ENCODE results near the gene ARHGAP15. TPM values are rescaled to one million over a fixed set of nuclear protein-coding genes. Genes with fewer than 3 reads are reported as not detected.

ARHGAP15 gene
- total RNA-seq, 1 donor from 2014 or later: 54.1 TPM

GRCh38 chr2:143354050-143354750 lies 225.0 kb downstream of the ARHGAP15 start:
- intact Hi-C loops (cut with micrococcal nuclease): no loop called here
- Mint-ChIP-seq H3K27me3 (ENCODE audit: low read depth) (no peaks in the 10 kb centered on the region), H3K27ac (no peak overlapping the region), H3K36me3 (ENCODE audit: low read depth) (peaks cover 7% of the 10 kb centered on the region), H3K4me1 (ENCODE audit: low read depth) (no peaks in the 10 kb centered on the region), H3K4me3 (ENCODE audit: low read depth) (no peak overlapping the region), H3K9me3 (no peaks in the 10 kb centered on the region)
- DNase-seq (ENCODE audit: low spot score): no peak

GRCh38 chr2:143355870-143356269 lies 226.7 kb downstream of the ARHGAP15 start:
- Mint-ChIP-seq H3K9me3 (no peaks in the 10 kb centered on the region), H3K4me1 (ENCODE audit: low read depth) (no peaks in the 10 kb centered on the region), H3K4me3 (ENCODE audit: low read depth) (no peak overlapping the region), H3K27ac (no peak overlapping the region), H3K27me3 (ENCODE audit: low read depth) (no peaks in the 10 kb centered on the region), H3K36me3 (ENCODE audit: low read depth) (peaks cover 8% of the 10 kb centered on the region)
- intact Hi-C loops (cut with micrococcal nuclease): no loop called here
- no peak for DNase-seq (ENCODE audit: low spot score)

- Mint-ChIP-seq H3K36me3 (ENCODE audit: low read depth) (peaks cover 8% of the 10 kb centered on the region), H3K27ac (no peak overlapping the region), H3K9me3 (no peaks in the 10 kb centered on the region), H3K4me1 (ENCODE audit: low read depth) (no peaks in the 10 kb centered on the region), H3K4me3 (ENCODE audit: low read depth) (no peak overlapping the region), H3K27me3 (ENCODE audit: low read depth) (no peaks in the 10 kb centered on the region)
- intact Hi-C loops (cut with micrococcal nuclease): no loop called here
- DNase-seq (ENCODE audit: low spot score): no peak
These were observed 227.1 kb downstream of the ARHGAP15 start for GRCh38 chr2:143356336-143356735.

GRCh38 chr2:143356736-143357446 lies 227.7 kb downstream of the ARHGAP15 start:
- no peak for DNase-seq (ENCODE audit: low spot score)
- no peaks in the 10 kb centered on the region for H3K27me3 Mint-ChIP-seq (ENCODE audit: low read depth)
- H3K27ac Mint-ChIP-seq: no peak overlapping the region
- H3K4me3 Mint-ChIP-seq (ENCODE audit: low read depth): no peak overlapping the region
- intact Hi-C loops (cut with micrococcal nuclease): no loop called here
- H3K4me1 Mint-ChIP-seq (ENCODE audit: low read depth): no peaks in the 10 kb centered on the region
- H3K9me3 Mint-ChIP-seq: no peaks in the 10 kb centered on the region
- H3K36me3 Mint-ChIP-seq (ENCODE audit: low read depth): peaks cover 8% of the 10 kb centered on the region

GRCh38 chr2:143357966-143358365 lies 228.7 kb downstream of the ARHGAP15 start:
- H3K4me3 Mint-ChIP-seq (ENCODE audit: low read depth): no peak overlapping the region
- intact Hi-C loops (cut with micrococcal nuclease): no loop called here
- H3K27ac Mint-ChIP-seq: no peak overlapping the region
- H3K27me3 Mint-ChIP-seq (ENCODE audit: low read depth): no peaks in the 10 kb centered on the region
- peaks cover 8% of the 10 kb centered on the region for H3K36me3 Mint-ChIP-seq (ENCODE audit: low read depth)
- H3K4me1 Mint-ChIP-seq (ENCODE audit: low read depth): no peaks in the 10 kb centered on the region
- no peaks in the 10 kb centered on the region for H3K9me3 Mint-ChIP-seq
- DNase-seq (ENCODE audit: low spot score): no peak

GRCh38 chr2:143361346-143361745 lies 232.1 kb downstream of the ARHGAP15 start:
- Mint-ChIP-seq H3K4me1 (ENCODE audit: low read depth) (no peaks in the 10 kb centered on the region), H3K36me3 (ENCODE audit: low read depth) (peaks cover 3% of the 10 kb centered on the region), H3K4me3 (ENCODE audit: low read depth) (no peak overlapping the region), H3K9me3 (no peaks in the 10 kb centered on the region), H3K27ac (no peak overlapping the region), H3K27me3 (ENCODE audit: low read depth) (no peaks in the 10 kb centered on the region)
- no peak for DNase-seq (ENCODE audit: low spot score)
- intact Hi-C loops (cut with micrococcal nuclease): no loop called here

GRCh38 chr2:143371616-143372015 lies 242.4 kb downstream of the ARHGAP15 start:
- Mint-ChIP-seq H3K36me3 (ENCODE audit: low read depth) (peaks cover 16% of the 10 kb centered on the region), H3K27ac (no peak overlapping the region), H3K4me1 (ENCODE audit: low read depth) (no peaks in the 10 kb centered on the region), H3K9me3 (no peaks in the 10 kb centered on the region), H3K27me3 (ENCODE audit: low read depth) (no peaks in the 10 kb centered on the region), H3K4me3 (ENCODE audit: low read depth) (no peak overlapping the region)
- intact Hi-C loops (cut with micrococcal nuclease): no loop called here
- no peak for DNase-seq (ENCODE audit: low spot score)

GRCh38 chr2:143375384-143375880 lies 246.2 kb downstream of the ARHGAP15 start:
- H3K4me3 Mint-ChIP-seq (ENCODE audit: low read depth): no peak overlapping the region
- no peaks in the 10 kb centered on the region for H3K4me1 Mint-ChIP-seq (ENCODE audit: low read depth)

GRCh38 chr2:143378996-143379395 lies 249.8 kb downstream of the ARHGAP15 start:
- intact Hi-C loops (cut with micrococcal nuclease): no loop called here
- no peaks in the 10 kb centered on the region for H3K4me1 Mint-ChIP-seq (ENCODE audit: low read depth)

More at GRCh38 chr2:143375384-143375880, 246.2 kb downstream of the ARHGAP15 start:
- intact Hi-C loops (cut with micrococcal nuclease): no loop called here
- H3K27me3 Mint-ChIP-seq (ENCODE audit: low read depth): no peaks in the 10 kb centered on the region
- no peak overlapping the region for H3K27ac Mint-ChIP-seq
- H3K9me3 Mint-ChIP-seq: no peaks in the 10 kb centered on the region
- no peak for DNase-seq (ENCODE audit: low spot score)
- H3K36me3 Mint-ChIP-seq (ENCODE audit: low read depth): peaks cover 16% of the 10 kb centered on the region

GRCh38 chr2:143379955-143380354 lies 250.7 kb downstream of the ARHGAP15 start:
- Mint-ChIP-seq H3K4me3 (ENCODE audit: low read depth) (no peak overlapping the region), H3K36me3 (ENCODE audit: low read depth) (peaks cover 15% of the 10 kb centered on the region), H3K4me1 (ENCODE audit: low read depth) (no peaks in the 10 kb centered on the region), H3K9me3 (no peaks in the 10 kb centered on the region), H3K27me3 (ENCODE audit: low read depth) (no peaks in the 10 kb centered on the region), H3K27ac (no peak overlapping the region)
- no peak for DNase-seq (ENCODE audit: low spot score)
- intact Hi-C loops (cut with micrococcal nuclease): no loop called here

More at GRCh38 chr2:143378996-143379395, 249.8 kb downstream of the ARHGAP15 start:
- H3K36me3 Mint-ChIP-seq (ENCODE audit: low read depth): peaks cover 11% of the 10 kb centered on the region
- H3K27ac Mint-ChIP-seq: no peak overlapping the region
- no peaks in the 10 kb centered on the region for H3K27me3 Mint-ChIP-seq (ENCODE audit: low read depth)
- no peaks in the 10 kb centered on the region for H3K9me3 Mint-ChIP-seq
- no peak overlapping the region for H3K4me3 Mint-ChIP-seq (ENCODE audit: low read depth)
- no peak for DNase-seq (ENCODE audit: low spot score)

GRCh38 chr2:143382573-143382972 lies 253.4 kb downstream of the ARHGAP15 start:
- H3K27ac Mint-ChIP-seq: no peak overlapping the region
- H3K27me3 Mint-ChIP-seq (ENCODE audit: low read depth): no peaks in the 10 kb centered on the region
- no peak overlapping the region for H3K4me3 Mint-ChIP-seq (ENCODE audit: low read depth)
- intact Hi-C loops (cut with micrococcal nuclease): no loop called here
- H3K4me1 Mint-ChIP-seq (ENCODE audit: low read depth): no peaks in the 10 kb centered on the region
- no peaks in the 10 kb centered on the region for H3K9me3 Mint-ChIP-seq
- peaks cover 6% of the 10 kb centered on the region for H3K36me3 Mint-ChIP-seq (ENCODE audit: low read depth)
- no peak for DNase-seq (ENCODE audit: low spot score)

- H3K36me3 Mint-ChIP-seq (ENCODE audit: low read depth): peaks cover 6% of the 10 kb centered on the region
- no peaks in the 10 kb centered on the region for H3K4me1 Mint-ChIP-seq (ENCODE audit: low read depth)
- DNase-seq (ENCODE audit: low spot score): no peak
- no peaks in the 10 kb centered on the region for H3K27me3 Mint-ChIP-seq (ENCODE audit: low read depth)
- no peak overlapping the region for H3K4me3 Mint-ChIP-seq (ENCODE audit: low read depth)
- intact Hi-C loops (cut with micrococcal nuclease): no loop called here
- no peak overlapping the region for H3K27ac Mint-ChIP-seq
- H3K9me3 Mint-ChIP-seq: no peaks in the 10 kb centered on the region
These were observed 253.8 kb downstream of the ARHGAP15 start for GRCh38 chr2:143383016-143383415.

- no peak overlapping the region for H3K27ac Mint-ChIP-seq
- intact Hi-C loops (cut with micrococcal nuclease): no loop called here
- peaks cover 7% of the 10 kb centered on the region for H3K36me3 Mint-ChIP-seq (ENCODE audit: low read depth)
- DNase-seq (ENCODE audit: low spot score): no peak
- H3K4me3 Mint-ChIP-seq (ENCODE audit: low read depth): no peak overlapping the region
- H3K9me3 Mint-ChIP-seq: no peaks in the 10 kb centered on the region
- no peaks in the 10 kb centered on the region for H3K4me1 Mint-ChIP-seq (ENCODE audit: low read depth)
- H3K27me3 Mint-ChIP-seq (ENCODE audit: low read depth): no peaks in the 10 kb centered on the region
These were observed 254.9 kb downstream of the ARHGAP15 start for GRCh38 chr2:143384111-143384510.

Data from activated T-helper 2 cell treated with anti-CD3 and anti-CD28 coated beads, Interferon-gamma antibody, Interleukin-2, Interleukin-4, amounts not matched to agents 10 μg/mL and 5 μg/mL and 100 μg/mL, durations not matched to agents 14 hours and 24 hours and 36 hours (primary cell).